SK-MEL-5 (cell line): Measurements from ENCODE around the gene DUSP5. TPM values are rescaled to one million over a fixed set of nuclear protein-coding genes. Genes with fewer than 3 reads are reported as not detected.
"Not testable (repeated sequence)": the region's sequence is repeated elsewhere in the genome, so short reads cannot be mapped to it uniquely, and the experiment has no call there.

Experiments used
- DNase-seq: peaks from one replicate; pipeline ENCODE4 v3.0.0-alpha.2; 2016; ENCODE audit warnings: low read depth, low spot score
- in situ Hi-C: cut with HindIII; loops from 2 replicates; pipeline ENCODE4 v1.10.0; 2016; ENCODE audit warnings: low sequenced_read_pairs, high pct_unique_total_duplicates, low pct_unique_long_range_greater_than_20kb
- polyA plus RNA-seq, 2 experiments: library from polyadenylated mRNA; depleted of rRNA; stranded (reverse); fragments of >200 nt; gene quantifications; 2 replicates each; pipeline ENCODE4 v1.2.3, GENCODE V29; 2015
- total RNA-seq: library from RNA; depleted of rRNA; stranded (reverse); fragments of >200 nt; shearing (Covaris generic); gene quantifications from 2 replicates; pipeline ENCODE4 v1.2.3, GENCODE V29; 2014; rRNA removed

The DUSP5 gene, protein sequence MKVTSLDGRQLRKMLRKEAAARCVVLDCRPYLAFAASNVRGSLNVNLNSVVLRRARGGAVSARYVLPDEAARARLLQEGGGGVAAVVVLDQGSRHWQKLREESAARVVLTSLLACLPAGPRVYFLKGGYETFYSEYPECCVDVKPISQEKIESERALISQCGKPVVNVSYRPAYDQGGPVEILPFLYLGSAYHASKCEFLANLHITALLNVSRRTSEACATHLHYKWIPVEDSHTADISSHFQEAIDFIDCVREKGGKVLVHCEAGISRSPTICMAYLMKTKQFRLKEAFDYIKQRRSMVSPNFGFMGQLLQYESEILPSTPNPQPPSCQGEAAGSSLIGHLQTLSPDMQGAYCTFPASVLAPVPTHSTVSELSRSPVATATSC
- 2.7 and 3.0 TPM in 2 replicates for total RNA-seq
- polyA plus RNA-seq (2015; cell fraction: cytosol; rRNA removed): 3.2 and 3.5 TPM in 2 replicates
- polyA plus RNA-seq (2015; cell fraction: nucleus; rRNA removed): 1.6 and 3.5 TPM in 2 replicates

DNA sequence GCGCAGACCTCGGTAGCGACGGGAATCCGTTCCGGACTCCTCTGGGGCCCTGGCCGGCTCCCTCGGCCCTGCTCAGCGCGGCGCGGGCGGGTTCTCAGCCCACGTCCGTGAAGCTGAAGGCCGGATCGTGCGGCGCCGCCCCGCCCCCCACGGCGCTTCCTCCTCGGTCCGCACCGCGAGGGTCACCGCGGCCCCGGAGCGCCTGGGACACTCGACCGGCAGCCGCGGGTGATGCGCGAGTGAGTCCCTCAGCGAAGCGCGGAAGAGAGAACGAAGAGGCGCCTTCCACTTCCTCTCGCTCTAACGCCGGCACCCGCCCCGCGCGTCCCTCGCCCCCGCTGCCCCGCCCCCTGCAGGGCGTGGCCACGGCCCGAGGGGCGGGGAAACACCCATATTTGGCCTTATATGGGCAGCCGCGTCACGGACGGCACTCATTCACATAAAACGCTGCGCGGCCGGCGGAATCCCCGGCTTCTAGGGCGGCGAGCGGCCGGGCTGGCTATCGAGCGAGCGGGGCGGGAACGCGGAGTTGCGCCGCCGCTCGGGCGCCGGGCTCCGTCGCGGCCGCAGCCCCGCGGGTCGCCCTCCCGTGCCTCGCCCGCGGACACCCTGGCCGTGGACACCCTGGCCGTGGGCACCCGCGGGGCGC lies at the start of gene DUSP5:
DUSP5 (plus strand) TSS at position 470 of the 649 bp plus-strand sequence. CDS start 215 bp downstream, outside the sequence.
- DNase-seq: peak; percentile 89
- in situ Hi-C loops: no loop called here

DNA sequence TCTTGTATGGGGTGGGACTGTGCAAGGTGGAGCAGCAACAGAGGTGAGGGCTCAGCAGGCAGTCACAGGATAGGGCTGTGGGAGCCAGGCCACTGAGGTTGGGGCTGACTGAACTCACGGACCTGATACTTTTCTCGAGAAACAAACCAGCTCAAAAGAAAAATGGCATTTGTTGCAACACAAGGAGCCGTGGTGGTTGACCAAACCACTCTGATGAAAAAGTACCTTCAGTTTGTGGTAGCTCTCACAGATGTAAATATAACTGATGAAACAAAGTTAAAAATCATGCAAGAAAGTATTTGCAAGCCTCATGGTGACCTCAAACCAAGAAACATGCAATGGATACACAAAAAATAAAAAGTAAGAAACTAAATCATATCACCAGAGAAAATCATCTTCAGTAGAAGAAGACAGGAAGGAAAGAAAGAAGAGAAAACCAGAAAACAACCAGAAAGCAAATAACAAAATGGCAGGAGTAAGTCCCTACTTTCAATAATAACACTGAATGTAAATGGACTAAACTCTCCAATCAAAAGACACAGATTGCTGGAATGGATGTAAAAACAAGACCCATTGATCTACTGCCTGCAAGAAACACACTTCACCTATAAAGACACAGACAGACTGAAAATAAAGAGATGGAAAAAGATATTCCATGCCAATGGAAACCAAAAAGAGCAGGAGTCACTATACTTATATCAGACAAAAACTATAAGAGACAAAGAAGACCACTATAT lies 48.9 kb upstream of the DUSP5 start:
- no peak for DNase-seq
- in situ Hi-C loops: no loop called here

DNA sequence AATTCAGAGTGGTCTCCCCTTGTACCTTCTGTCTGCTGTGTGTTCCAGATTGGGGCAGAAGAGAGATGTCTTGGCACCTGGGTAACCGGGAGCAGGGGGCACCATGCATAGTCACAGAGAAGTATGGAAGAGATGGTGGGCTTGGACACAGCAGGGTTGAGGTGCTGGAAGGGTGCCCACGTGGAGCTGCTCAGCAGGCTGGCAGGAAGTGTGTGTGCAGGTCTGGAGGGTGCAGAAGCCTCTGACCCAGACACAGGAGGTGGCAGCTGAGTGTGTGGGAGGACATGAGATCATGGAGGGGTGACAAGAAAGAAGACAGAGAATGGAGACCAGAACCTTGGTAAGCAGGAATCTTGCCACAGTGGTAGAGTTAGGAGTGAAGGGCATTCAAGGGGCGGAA lies 42.3 kb upstream of the DUSP5 start:
- in situ Hi-C loops: no loop called here
- no peak for DNase-seq

DNA sequence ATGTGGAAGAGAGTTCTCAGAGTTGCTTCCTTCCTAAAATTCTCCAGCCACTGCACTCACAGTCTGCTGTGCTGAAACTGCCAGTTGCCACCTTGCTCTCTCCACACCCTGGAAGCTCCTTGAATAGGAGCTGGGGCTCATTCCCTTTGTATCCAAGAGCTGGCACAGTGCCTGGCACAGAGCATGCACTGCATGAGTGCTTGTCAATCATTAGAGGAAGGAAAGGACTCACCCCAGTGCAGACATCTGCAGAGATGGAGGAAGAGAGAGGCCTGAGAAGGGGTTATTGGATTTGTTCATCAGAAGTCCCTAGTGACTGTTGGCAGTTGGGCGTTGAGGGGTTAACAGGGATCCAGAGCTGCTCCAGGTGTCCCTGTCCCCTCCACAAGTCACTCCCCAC lies 41.7 kb upstream of the DUSP5 start:
- DNase-seq: no peak
- in situ Hi-C loops: no loop called here

DNA sequence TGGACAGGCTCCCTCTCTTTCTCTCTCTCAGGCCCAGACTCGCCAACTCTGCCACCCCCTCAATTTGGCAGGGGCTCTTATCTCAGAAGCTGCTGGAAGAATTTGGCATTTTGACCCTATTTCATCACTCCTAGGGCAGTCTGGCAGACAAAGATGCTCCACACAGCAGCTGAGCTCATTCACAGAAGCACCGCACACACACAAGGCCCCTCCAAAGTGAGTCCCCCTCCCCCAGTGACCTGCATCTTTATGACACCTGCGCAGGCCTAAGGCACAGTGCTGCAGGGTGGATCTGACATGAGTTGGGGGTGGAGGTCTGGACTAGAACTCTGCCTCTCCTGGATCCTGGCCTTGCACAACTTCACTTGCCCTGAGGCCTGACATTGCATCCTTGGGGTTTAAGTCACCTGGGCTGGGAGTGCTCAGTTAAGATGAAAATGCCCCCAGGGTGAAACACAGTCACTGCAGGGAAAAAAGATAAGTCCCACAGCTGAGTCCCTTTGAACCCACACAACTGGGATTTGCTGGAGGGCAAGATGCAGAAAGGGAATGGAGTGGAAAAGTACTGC lies 41.1 kb upstream of the DUSP5 start:
- in situ Hi-C loops: no loop called here
- no peak for DNase-seq

DNA sequence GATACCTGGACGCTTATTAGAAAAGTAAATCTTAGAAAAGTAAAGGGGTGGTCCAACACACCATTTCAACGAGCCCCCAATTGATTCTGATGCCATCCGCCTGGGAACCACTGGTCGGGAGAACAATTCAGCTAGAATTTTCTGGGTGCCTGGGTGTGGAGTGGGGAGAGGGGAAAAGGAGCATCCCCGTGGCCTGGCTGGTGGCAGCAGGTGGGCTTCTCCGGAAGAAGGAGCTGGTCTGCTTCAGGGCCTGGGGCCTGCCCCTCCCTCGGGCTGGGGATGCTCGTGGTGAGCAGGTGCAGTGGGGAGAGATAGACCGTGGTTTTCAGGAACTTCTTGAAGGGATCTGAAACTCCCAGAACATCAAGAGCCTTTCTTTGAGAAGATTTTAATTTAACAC lies 39.9 kb upstream of the DUSP5 start:
- DNase-seq: no peak
- in situ Hi-C loops: no loop called here

DNA sequence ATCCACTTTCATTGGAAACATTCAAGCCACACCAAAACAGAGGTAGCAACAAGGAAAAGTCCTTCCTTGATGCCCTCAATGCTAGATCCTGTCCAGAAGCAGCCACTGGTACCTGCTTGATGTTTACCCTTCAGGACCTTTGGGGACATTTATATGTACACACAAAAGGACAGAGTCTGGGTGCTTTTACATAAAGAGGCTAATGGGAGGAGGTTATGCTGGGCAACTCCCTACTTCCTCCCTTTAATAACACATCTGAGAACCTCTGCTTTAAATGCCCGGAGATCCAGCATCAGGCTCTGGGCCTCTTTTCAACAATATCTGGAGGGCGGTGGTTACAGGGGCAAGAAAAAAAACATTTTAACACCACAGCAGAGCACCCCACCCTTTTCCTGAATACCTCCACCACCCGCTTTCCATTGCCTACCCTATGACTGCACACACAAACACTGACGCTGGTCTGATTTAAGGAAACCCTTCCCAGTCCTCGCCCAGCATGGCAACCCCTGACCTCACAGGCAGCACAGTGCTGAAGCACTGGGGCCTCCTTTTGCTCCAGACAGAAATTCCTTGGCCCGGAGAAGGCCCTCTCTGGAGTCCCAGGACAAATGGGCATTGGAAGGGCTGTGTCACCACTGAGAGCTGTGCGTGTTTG lies 39.3 kb upstream of the DUSP5 start:
- in situ Hi-C loops: no loop called here
- DNase-seq: no peak

DNA sequence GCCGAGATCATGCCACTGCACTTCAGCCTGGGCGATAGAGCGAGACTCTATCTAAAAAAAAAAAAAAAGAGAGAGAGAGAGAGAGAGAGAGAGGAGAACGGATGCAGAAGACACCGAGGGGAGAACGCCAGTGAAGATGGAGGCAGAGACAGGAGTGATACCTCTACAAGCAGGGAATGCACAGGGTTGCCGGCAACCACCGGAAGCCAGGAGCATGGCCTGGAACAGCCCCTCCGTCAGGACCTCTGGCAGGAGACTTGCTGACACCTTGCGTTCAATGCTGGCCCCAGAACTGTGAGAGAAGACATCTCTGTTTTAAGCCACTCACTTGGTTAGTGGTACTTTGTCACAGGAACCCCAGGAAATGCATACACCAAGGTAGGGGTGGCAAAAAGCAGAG lies 38.1 kb upstream of the DUSP5 start:
- in situ Hi-C loops: no loop called here
- DNase-seq: no peak

DNA sequence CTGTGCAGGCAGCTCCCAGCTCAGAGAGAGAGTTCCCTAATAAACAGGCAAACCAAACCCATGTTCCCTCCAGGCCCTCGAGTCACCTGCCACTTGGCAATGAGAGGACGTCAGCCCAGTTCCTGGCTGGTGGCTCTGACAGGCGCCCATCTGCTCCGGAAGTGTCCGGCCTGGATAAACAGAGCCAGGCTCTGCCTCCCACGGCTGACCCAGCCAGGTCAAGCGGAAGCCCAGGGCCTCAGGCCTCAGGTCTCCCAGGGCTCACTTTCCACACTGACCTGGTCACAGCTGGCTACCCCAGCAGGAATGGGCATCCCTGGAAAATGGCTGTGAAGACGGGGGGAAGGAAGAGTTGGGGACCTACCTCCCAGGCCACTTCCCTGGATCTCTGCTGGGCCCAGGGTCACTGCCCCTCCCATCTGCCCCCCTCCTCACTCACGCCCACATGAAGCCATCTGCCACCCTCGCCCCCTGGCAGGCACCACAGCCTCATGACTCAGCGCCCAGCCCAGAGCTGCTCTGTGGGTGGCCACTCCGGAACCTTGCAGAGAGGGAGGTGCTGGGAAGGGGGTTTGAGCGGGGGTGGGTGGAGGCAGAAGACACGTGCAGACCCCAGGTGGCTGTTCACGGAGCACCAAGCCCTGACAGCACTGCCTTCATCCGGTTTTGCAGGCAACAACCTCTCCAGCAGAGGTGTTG lies 37.4 kb upstream of the DUSP5 start:
- in situ Hi-C loops: no loop called here
- no peak for DNase-seq

DNA sequence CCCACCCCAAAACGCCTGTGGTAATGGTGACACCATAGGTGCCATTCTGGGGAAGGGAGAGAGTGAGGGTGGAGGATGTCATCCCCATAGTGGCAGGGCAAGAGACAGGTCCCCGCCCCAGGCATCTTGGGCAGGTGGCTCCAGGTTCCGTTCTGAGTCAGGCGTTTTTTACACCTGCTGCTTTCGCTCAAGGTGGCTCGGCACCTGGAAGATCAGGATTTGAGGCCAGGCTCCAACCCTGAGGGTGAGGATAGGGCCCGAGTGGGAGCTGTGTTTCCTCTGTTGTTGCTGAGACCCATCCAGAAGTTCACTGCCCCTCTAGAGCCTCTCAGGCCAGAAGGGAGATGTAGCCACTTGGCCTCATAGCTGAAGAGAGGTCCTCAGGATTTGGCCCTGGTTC lies 36.6 kb upstream of the DUSP5 start:
- in situ Hi-C loops: no loop called here
- no peak for DNase-seq

DNA sequence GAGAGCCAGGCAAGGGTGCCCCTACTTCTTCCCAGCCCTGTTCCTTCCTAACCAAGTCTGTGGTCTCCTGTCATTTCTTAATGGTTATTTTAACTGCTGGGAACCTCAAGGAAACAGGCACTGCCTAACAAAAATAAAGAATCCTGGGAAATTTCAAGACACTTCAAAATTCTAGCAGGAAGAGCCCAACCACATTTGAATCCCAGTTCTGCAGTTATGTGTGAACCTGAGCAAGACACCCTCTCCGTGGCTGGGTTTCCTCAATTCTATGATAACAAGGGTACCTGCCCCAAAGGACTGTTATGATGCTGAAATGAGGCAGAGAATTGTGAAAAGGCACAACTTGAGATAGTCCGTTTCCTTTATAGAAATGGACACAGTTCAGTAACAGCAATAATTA lies 36.2 kb upstream of the DUSP5 start:
- in situ Hi-C loops: no loop called here
- DNase-seq: no peak

DNA sequence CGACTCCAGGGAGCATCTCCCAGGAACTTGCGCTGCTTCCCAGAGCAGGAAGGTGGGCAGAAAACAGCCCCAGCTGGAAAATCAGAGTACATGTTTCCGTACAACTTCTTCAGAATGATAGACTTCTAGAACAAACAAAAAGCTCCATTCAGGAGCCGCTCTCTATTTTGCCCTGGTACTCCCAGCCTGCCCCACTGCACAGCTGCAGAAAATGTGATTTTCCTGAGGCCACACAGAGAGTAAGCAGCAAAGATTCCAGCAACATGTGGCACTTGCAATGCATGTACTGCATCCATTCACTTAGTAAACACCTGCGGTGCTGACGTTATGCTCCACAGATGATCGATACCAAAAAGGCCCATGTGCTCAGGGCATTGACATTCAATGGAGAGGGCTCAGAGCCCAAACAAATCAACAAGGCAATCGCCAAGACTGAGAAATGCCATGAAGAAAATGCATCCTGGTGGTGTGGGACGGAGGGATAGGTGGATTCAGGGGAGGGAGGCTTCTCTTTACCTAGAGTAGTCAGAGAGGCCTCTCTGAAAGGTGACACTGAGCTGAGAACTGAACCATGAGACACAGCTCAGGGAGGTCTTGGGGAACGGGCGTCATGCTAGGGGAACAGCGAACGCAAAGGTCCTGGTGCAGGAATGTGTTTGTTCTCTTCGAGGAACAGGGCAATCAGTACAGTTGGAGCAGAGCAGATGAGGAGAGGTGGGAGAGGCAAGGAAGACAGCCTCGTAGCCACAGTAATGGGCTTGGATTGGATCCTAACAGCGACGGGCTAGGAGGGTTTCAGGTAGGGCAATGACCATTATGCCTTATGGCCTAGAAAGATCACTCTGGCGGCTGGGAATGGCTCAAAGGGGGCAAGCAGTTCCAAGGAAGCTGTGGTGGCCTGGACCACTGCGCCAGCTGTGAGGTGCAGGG lies 35.3 kb upstream of the DUSP5 start:
- in situ Hi-C loops: no loop called here
- DNase-seq: no peak

DNA sequence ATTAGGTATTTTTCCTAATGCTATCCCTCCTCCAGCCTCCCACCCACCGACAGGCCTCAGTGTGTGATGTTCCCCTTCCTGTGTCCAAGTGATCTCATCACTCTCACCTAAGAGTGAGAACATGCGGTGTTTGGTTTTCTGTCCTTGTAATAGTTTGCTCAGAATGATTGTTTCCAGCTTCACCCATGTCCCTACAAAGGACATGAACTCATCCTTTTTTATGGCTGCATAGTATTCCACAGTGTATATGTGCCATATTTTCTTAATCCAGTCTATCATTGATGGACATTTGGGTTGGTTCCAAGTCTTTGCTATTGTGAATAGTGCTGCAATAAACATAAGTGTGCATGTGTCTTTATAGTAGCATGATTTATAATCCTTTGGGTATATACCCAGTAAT lies 29.4 kb upstream of the DUSP5 start:
- in situ Hi-C loops, DNase-seq: not testable (repeated sequence)

DNA sequence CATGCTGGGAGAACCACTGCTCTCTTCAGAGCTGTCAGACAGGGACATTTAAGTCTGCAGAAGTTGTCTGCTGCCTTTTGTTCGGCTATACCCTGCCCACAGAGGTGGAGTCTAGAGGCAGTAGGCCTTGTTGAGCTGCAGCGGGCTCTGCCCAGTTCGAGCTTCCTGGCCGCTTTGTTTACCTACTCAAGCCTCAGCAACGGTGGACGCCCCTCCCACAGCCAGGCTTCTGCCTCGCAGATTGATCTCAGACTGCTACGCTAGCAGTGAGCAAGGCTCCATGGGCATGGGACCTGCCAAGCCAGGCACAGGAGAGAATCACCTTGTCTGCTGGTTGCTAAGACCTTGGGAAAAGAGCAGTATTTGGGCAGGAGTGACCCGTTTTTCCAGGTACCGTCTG lies 27.2 kb upstream of the DUSP5 start:
- in situ Hi-C loops, DNase-seq: not testable (repeated sequence)

DNA sequence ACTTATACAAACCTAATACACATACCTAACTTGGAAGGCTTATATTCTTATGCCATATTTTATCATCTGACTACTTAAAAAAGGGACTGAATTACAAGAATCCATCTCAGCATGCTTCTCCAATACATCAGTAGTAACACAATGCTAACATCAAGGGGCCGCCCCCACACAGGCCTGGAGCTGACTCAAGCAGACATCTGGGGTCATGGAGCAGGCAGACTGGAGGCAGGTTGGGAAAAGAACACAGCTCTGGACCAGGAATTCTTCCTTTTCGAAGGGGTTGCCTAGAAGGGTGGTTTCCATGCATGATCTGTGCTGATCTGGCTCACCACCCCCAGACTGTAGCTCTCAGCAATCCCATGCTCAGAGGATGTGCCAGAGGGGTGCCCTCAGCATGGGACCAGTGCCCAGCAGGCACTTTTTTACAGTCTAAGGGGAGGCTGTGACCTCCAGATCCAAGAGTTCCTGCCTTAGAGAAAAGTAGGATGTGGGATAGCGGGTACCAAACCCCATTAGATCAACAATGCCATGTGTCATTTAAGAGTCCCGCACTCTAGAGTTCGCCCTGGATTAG lies 26.1 kb upstream of the DUSP5 start:
- DNase-seq: no peak
- in situ Hi-C loops: no loop called here

DNA sequence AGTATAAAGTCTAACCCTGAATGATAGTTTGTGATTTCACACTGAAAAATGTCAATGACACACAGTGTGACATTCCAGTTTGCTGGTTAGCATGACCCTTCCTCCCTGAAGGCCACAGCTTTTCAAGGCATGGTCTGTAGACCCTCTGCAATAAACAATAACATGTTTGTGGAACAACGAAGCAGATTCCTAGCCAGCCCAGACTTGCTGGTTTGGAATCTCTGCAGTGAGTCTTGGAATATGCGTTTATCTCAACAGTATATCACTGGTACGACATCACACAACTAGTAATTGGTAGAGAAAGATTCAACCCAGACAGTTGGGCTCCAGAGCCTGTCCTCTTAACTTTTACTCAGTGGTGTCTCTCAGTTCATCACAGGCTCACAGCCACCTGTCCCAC lies 23.7 kb upstream of the DUSP5 start:
- in situ Hi-C loops: no loop called here
- DNase-seq: no peak
